Measurements from ENCODE around the gene DNMT1. TPM values are rescaled to one million over a fixed set of nuclear protein-coding genes. Genes with fewer than 3 reads are reported as not detected.

Gene DNMT1
- total RNA-seq, 4 donors from 2014 or later: 13.2 to 38.4 (median 32.0) TPM

DNA sequence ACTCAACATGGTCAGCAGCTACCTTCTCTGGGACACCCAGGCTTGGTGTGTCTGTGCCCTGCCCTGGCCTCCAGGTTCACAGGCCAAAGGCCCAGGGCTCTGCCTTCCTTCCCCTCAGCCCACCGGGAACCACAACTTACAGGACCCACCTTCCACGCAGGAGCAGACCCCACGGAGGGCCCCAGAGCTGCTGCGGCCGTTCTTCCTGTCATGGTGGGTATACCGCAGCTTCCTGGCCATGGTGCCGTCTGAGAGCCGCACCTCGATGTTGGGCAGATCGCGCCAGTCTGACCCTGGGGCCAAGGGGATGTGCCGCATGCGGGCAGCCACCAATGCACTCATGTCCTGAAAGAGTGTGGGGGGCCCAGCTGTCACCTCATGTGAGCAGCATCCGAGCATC is 57.8 kb downstream of the DNMT1 start:
- intact Hi-C loops (cut with DNase I; ENCODE audit: low total_unique reads): no loop called here

DNA sequence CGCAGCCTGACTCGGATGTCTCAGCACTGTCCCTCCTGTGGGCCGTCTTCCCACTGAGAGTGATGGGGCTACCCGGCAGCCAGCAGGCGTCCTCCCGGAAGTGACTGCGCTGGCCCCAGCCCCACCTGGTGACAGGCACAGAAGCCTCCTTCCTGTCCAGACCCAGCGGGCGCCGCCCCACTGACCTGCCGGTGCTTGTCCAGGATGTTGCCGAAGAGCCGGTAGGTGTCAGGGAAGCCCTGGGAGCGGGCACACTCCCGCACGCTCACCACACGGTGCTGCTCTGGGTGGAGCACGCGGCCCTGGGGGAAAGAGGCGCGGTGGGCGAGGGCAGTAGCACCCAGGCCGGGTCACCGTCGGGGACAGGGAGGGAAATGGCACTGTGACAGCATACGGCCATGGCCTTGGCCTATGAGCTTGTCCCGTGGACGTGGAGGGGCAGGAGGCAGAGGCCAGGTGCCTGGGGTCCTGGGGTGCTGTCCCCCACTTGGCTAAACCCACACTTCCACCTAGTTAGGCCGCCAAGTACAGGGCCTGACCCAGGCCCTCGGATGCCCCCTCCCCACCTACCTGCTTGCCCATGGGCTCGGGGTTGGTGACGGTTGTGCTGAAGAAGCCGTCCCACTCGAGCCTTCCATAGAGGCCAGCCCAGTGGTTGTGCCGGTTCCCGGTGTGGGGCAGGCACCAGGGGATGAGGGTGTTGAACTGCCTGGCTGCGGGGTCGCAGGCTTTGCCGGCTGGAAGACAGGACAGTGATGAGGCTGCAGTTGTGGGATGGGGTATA is 59.0 kb downstream of the DNMT1 start:
- intact Hi-C loops (cut with DNase I; ENCODE audit: low total_unique reads): no loop called here
- no peak for DNase-seq (ENCODE audit: low spot score in 2 of 2)
- TF ChIP-seq POLR2A (IDR thresholded peaks at IDR 0.05) (no peak), CTCF (IDR thresholded peaks at IDR 0.05) (no peak)
- WGBS, 2 donors: 81% methylated on average over 37 to 38 of the region's 39 CpGs
- H3K4me3 ChIP-seq (ENCODE audit: low read depth, poor library complexity, severe bottlenecking): no peak overlapping the region

More for the DNA sequence above, 57.8 kb downstream of the DNMT1 start:
- DNase-seq (ENCODE audit: low spot score in 2 of 2): no peak
- WGBS, 2 donors: 96 to 97% methylated on average over 9 to 14 of the region's 14 CpGs
- no peak overlapping the region for H3K4me3 ChIP-seq (ENCODE audit: low read depth, poor library complexity, severe bottlenecking)
- no peak for TF ChIP-seq CTCF (IDR thresholded peaks at IDR 0.05)
- no peak for TF ChIP-seq POLR2A (IDR thresholded peaks at IDR 0.05)

DNA sequence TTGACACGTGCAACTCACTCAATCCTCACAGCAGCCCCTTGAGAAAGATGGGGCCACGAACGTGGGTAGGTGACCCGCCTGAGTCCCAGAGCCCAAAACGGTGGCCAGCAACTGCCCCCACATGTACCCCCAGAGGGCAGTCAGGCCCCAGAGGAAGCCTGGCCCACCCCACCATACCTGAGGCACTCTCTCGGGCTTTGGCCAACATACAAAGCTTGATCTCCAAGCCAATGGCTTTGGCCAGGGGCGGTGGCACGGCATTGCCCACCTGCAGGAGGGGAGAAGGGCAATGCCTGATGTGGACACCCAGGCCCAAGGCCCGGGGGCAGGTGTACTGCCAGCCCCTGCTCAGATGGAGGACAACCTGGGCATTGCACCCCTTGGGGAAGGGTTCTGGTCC is 60.7 kb downstream of the DNMT1 start:
- no peak for TF ChIP-seq CTCF (IDR thresholded peaks at IDR 0.05)
- TF ChIP-seq POLR2A (IDR thresholded peaks at IDR 0.05): no peak
- H3K4me3 ChIP-seq (ENCODE audit: low read depth, poor library complexity, severe bottlenecking): no peak overlapping the region
- intact Hi-C loops (cut with DNase I; ENCODE audit: low total_unique reads): no loop called here
- WGBS, 2 donors: 89 to 93% methylated on average over 7 to 9 of the region's 9 CpGs
- no peak for DNase-seq (ENCODE audit: low spot score in 2 of 2)

- WGBS, 2 donors: 87 to 92% methylated on average over 9 to 11 of the region's 11 CpGs
- H3K4me3 ChIP-seq (ENCODE audit: low read depth, poor library complexity, severe bottlenecking): no peak overlapping the region
- no peak for TF ChIP-seq POLR2A (IDR thresholded peaks at IDR 0.05)
- no peak for TF ChIP-seq CTCF (IDR thresholded peaks at IDR 0.05)
- intact Hi-C loops (cut with DNase I; ENCODE audit: low total_unique reads): no loop called here
- no peak for DNase-seq (ENCODE audit: low spot score in 2 of 2)
Observed at GRCh38 chr19:10133596-10133995, 61.2 kb downstream of the DNMT1 start.

DNA sequence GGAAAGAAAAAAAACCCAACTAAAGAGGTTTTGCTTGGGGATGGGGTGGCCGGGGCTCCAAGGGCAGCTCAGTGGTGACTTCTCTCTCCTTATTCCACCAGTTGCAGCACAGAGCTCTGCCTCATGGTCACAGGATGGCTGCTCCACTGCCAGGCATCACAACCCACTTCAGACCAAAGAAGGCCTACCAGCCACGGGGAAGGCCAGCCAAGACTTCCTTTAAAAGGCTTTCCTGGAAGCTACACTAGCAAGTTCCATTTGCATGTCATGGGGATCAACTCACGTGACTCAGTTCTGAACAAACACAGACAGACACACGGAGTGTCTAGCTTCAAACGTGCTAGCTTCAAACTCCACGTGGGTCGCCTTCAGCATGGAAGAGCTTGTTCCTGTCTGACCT is 61.8 kb downstream of the DNMT1 start:
- no peak for DNase-seq (ENCODE audit: low spot score in 2 of 2)
- intact Hi-C loops (cut with DNase I; ENCODE audit: low total_unique reads): no loop called here
- H3K4me3 ChIP-seq (ENCODE audit: low read depth, poor library complexity, severe bottlenecking): no peak overlapping the region
- WGBS, 2 donors: 87% methylated on average over 7 of the region's 7 CpGs
- TF ChIP-seq CTCF (IDR thresholded peaks at IDR 0.05): no peak
- no peak for TF ChIP-seq POLR2A (IDR thresholded peaks at IDR 0.05)

DNA sequence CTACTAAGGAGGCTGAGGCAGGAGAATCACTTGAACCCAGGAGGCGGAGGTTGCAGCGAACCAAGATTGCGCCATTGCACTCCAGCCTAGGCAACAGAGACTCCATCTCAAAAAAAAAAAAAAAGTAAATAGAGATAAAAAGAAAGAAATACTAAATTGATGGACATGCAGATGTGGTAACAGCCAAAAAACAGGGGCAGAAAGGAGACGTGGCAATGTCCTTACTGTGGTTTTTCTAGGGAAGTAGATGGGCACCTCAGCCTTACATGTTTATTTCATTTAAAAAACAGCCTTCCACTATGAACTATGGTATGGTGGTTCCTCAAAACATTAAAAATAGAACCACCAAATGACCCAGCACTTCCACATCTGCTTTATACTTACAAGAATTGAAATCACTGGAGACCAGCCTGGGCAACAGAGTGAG is 68.5 kb downstream of the DNMT1 start:
- intact Hi-C loops (cut with DNase I; ENCODE audit: low total_unique reads): no loop called here
- TF ChIP-seq CTCF (IDR thresholded peaks at IDR 0.05) (no peak), POLR2A (IDR thresholded peaks at IDR 0.05) (no peak)
- H3K4me3 ChIP-seq (ENCODE audit: low read depth, poor library complexity, severe bottlenecking): no peak overlapping the region
- DNase-seq (ENCODE audit: low spot score in 2 of 2): no peak
- 82 to 91% methylated on average over 4 of the region's 4 CpGs for WGBS, 2 donors
